SKM-1 (cell line): ENCODE results near the gene RPRML.
"Not testable (repeated sequence)": the region's sequence is repeated elsewhere in the genome, so short reads cannot be mapped to it uniquely, and the experiment has no call there.

Source experiments
- DNase-seq: peaks from one replicate; lab custom pipeline; 2025; ENCODE audit not compliant: unreplicated experiment; lab: John Stamatoyannopoulos, UW

RPRML gene

GRCh38 chr17:46979147-46979863, at the start of gene RPRML:
Gene RPRML, minus strand, starts transcription at chr17:46979253. Its CDS starts 246 bp downstream, at chr17:46979007.
- DNase-seq = no peak

- not testable (repeated sequence) for DNase-seq
Measured at GRCh38 chr17:47016966-47017365, 37.9 kb upstream of the RPRML start.

GRCh38 chr17:47013341-47013740, 34.3 kb upstream of the RPRML start:
- DNase-seq = no peak

- no peak for DNase-seq
Measured at GRCh38 chr17:47012457-47012856, 33.4 kb upstream of the RPRML start.

GRCh38 chr17:47009759-47010594, 30.9 kb upstream of the RPRML start:
- DNase-seq = no peak

- no peak for DNase-seq
Measured at GRCh38 chr17:47004906-47005305, 25.9 kb upstream of the RPRML start.

- DNase-seq = not testable (repeated sequence)
Measured at GRCh38 chr17:47003864-47004263, 24.8 kb upstream of the RPRML start.

GRCh38 chr17:46995841-46996571, 17.0 kb upstream of the RPRML start:
- DNase-seq = no peak

GRCh38 chr17:46994993-46995392, 15.9 kb upstream of the RPRML start:
- DNase-seq = no peak

GRCh38 chr17:46991617-46992016, 12.6 kb upstream of the RPRML start:
- DNase-seq = no peak

GRCh38 chr17:46989637-46990431, 10.8 kb upstream of the RPRML start:
- no peak for DNase-seq

GRCh38 chr17:46987927-46988326, 8.9 kb upstream of the RPRML start:
- not testable (repeated sequence) for DNase-seq

- no peak for DNase-seq
Measured at GRCh38 chr17:46986366-46986765, 7.3 kb upstream of the RPRML start.

- no peak for DNase-seq
Measured at GRCh38 chr17:46984892-46985291, 5.8 kb upstream of the RPRML start.

- no peak for DNase-seq
Measured at GRCh38 chr17:46984341-46984740, 5.3 kb upstream of the RPRML start.

GRCh38 chr17:46983782-46984181, 4.7 kb upstream of the RPRML start:
- DNase-seq = no peak

GRCh38 chr17:46982577-46982976, 3.5 kb upstream of the RPRML start:
- DNase-seq = no peak

GRCh38 chr17:46978489-46979146, 435 bp downstream of the RPRML start:
- DNase-seq = no peak

GRCh38 chr17:46977750-46978488, 1.1 kb downstream of the RPRML start:
- no peak for DNase-seq

GRCh38 chr17:46977348-46977747, 1.7 kb downstream of the RPRML start:
- DNase-seq = no peak
